Nephron (organoid): Measurements from ENCODE around the gene SLC35A5.

ENCODE experiments used
- H3K27ac Mint-ChIP-seq, 3 experiments: 2 replicates each; pipeline ENCODE4 v1.8.0; 2020; ENCODE audit warnings: mixed read lengths in 3 of 3, mild to moderate bottlenecking in 2 of 3, moderate library complexity in 1 of 3
- H3K27me3 Mint-ChIP-seq: 2 replicates; pipeline ENCODE4 v1.8.0; 2021; ENCODE audit warnings: low read depth, mild to moderate bottlenecking, moderate library complexity, mixed read lengths
- H3K36me3 Mint-ChIP-seq: 2 replicates; pipeline ENCODE4 v1.8.0; 2020; ENCODE audit warnings: low read depth, mixed read lengths
- H3K4me1 Mint-ChIP-seq: 2 replicates; pipeline ENCODE4 v1.8.0; 2020; ENCODE audit warnings: mixed read lengths
- H3K4me3 Mint-ChIP-seq, 3 experiments: 2 replicates each; pipeline ENCODE4 v1.8.0; 2020; ENCODE audit warnings: mild to moderate bottlenecking in 3 of 3, mixed read lengths in 3 of 3, moderate library complexity in 2 of 3
- H3K9me3 Mint-ChIP-seq: 2 replicates; pipeline ENCODE4 v1.8.0; 2020; ENCODE audit warnings: mixed read lengths
- CTCF ChIP-seq, 3 experiments: fragments of 200-600 bp; sonication (generic); IDR thresholded peaks; one replicate each; pipeline ENCODE4 v1.5.0; 2021; ENCODE audit warnings: antibody characterized with exemption in 3 of 3; ENCODE audit not compliant: unreplicated experiment in 3 of 3

The SLC35A5 gene

DNA sequence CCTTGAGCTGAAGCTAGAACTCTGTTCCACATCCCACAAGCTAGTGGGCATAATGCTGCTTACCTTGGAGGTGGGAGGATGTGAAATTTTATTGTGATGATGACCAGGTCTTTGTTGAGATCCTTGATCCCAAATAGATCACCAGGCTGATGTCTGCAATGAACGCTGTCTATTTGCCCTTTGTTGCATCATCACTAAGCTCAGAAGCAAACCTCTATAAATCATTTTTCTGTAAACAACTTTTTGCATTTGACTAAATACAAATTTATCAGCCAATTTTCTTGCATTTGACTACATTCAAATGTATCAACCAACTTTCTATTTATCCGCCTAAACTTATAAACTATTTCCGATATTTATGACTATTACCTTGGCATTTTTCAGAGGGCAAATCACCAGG lies 69.4 kb downstream of the SLC35A5 start:
- Mint-ChIP-seq H3K27me3 (peaks cover 4% of the 10 kb centered on the region), H3K9me3 (no peaks in the 10 kb centered on the region), H3K4me1 (peaks cover 70% of the 10 kb centered on the region), H3K27ac (no peak overlapping the region), H3K4me3 (no peak overlapping the region), H3K36me3 (peaks cover 49% of the 10 kb centered on the region)
- no peak for TF ChIP-seq CTCF (IDR thresholded peaks at IDR 0.05; ENCODE audit: unreplicated experiment in 3 of 3)

- H3K27me3 Mint-ChIP-seq = peaks cover 4% of the 10 kb centered on the region
- H3K36me3 Mint-ChIP-seq = peaks cover 50% of the 10 kb centered on the region
- no peaks in the 10 kb centered on the region for H3K9me3 Mint-ChIP-seq
- peaks cover 67% of the 10 kb centered on the region for H3K4me1 Mint-ChIP-seq
- no peak for TF ChIP-seq CTCF (IDR thresholded peaks at IDR 0.05; ENCODE audit: unreplicated experiment in 3 of 3)
- H3K27ac Mint-ChIP-seq = peak overlapping the region; percentile 19 to 73 (median 63)
- peak overlapping the region; percentile 14 to 54 (median 18) for H3K4me3 Mint-ChIP-seq
Measured at GRCh38 chr3:112632596-112632995, 70.8 kb downstream of the SLC35A5 start.

DNA sequence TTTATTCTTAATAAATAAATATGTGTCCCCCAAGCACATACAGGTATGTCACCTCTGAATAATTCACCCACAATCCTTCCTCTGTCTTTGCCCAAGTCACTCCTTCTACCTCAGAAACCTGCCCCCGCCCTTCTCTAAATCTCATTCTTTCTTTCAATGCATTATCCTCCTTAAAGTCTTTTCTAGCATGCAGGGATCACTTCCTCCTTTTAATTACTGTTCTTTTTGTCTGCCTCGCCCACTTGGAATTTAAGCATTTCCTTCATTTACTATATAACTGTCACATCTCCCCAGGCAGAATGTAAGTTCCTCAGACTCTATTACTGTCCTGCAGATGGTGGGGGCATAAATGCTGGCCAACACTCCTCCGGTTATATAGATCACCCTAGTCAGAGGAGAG lies 71.3 kb downstream of the SLC35A5 start:
- TF ChIP-seq CTCF (IDR thresholded peaks at IDR 0.05; ENCODE audit: unreplicated experiment in 3 of 3) = no peak
- Mint-ChIP-seq H3K4me1 (peaks cover 64% of the 10 kb centered on the region), H3K36me3 (peaks cover 49% of the 10 kb centered on the region), H3K27me3 (peaks cover 4% of the 10 kb centered on the region), H3K27ac (peak overlapping the region; percentile 63 to 73 (median 67)), H3K4me3 (peak overlapping the region; percentile 46 to 58 (median 48)), H3K9me3 (no peaks in the 10 kb centered on the region)

- H3K4me1 Mint-ChIP-seq = peaks cover 60% of the 10 kb centered on the region
- peak overlapping the region; percentile 63 to 73 (median 67) for H3K27ac Mint-ChIP-seq
- peaks cover 45% of the 10 kb centered on the region for H3K36me3 Mint-ChIP-seq
- H3K27me3 Mint-ChIP-seq = peaks cover 4% of the 10 kb centered on the region
- no peaks in the 10 kb centered on the region for H3K9me3 Mint-ChIP-seq
- H3K4me3 Mint-ChIP-seq = peak overlapping the region; percentile 25 to 58 (median 48)
- no peak for TF ChIP-seq CTCF (IDR thresholded peaks at IDR 0.05; ENCODE audit: unreplicated experiment in 3 of 3)
Measured at GRCh38 chr3:112633757-112634156, 71.9 kb downstream of the SLC35A5 start.

- Mint-ChIP-seq H3K27ac (peak overlapping the region; percentile 63 to 78 (median 73)), H3K4me1 (peaks cover 50% of the 10 kb centered on the region), H3K36me3 (peaks cover 35% of the 10 kb centered on the region)
Measured at GRCh38 chr3:112634786-112635541, 73.1 kb downstream of the SLC35A5 start.

More at GRCh38 chr3:112634786-112635541, 73.1 kb downstream of the SLC35A5 start:
- Mint-ChIP-seq H3K9me3 (no peaks in the 10 kb centered on the region), H3K4me3 (peak overlapping the region in 2 of 3 experiments; percentile 81 to 86), H3K27me3 (no peaks in the 10 kb centered on the region)
- no peak for TF ChIP-seq CTCF (IDR thresholded peaks at IDR 0.05; ENCODE audit: unreplicated experiment in 3 of 3)
